Psoas muscle (tissue), 8 donors: ENCODE results near the gene MPZL3. TPM values are rescaled to one million over a fixed set of nuclear protein-coding genes. Genes with fewer than 3 reads are reported as not detected.

Source experiments
- ATAC-seq, 4 donors: fragments of 200-7000 bp; cut with Tn5 transposase; one replicate each; pipeline ENCODE4 v1.9.1; 2020; ENCODE audit warnings: moderate library complexity in 3 of 4, mild to moderate bottlenecking in 2 of 4
- DNase-seq, 2 donors: peaks; one replicate each; pipeline ENCODE4 v3.0.0-alpha.2; 2020
- H3K27ac ChIP-seq: fragments of 200-600 bp; one replicate; pipeline ENCODE4 v1.8.0; 2022
- H3K27me3 ChIP-seq, 3 donors: fragments of 200-600 bp in 1 of 3; one replicate each; pipeline versions ENCODE4 v1.6.1 to v1.8.0; 2013 to 2022; ENCODE audit warnings: low read length in 2 of 3, mild to moderate bottlenecking in 2 of 3, moderate library complexity in 1 of 3; ENCODE audit not compliant: insufficient read depth in 3 of 3
- H3K36me3 ChIP-seq, 2 donors: fragments of 200-600 bp in 1 of 2; one replicate each; pipeline versions ENCODE4 v1.6.1 to v1.8.0; 2013 to 2022; ENCODE audit warnings: low read depth in 1 of 2, mild to moderate bottlenecking in 1 of 2, moderate library complexity in 1 of 2; ENCODE audit not compliant: insufficient read depth in 1 of 2
- H3K4me1 ChIP-seq: fragments of 200-600 bp; one replicate; pipeline ENCODE4 v1.8.0; 2022
- H3K4me3 ChIP-seq: fragments of 200-600 bp; one replicate; pipeline ENCODE4 v1.8.0; 2022; ENCODE audit warnings: mild to moderate bottlenecking
- H3K9me3 ChIP-seq: fragments of 200-600 bp; one replicate; pipeline ENCODE4 v1.8.0; 2022
- CTCF ChIP-seq: fragments of 200-600 bp; IDR thresholded peaks from one replicate; pipeline ENCODE4 v1.8.0; 2022; ENCODE audit warnings: antibody characterized with exemption
- WGBS, 3 donors: extraction: QIAGEN DNeasy Blood & Tissue Kit; methylation state at CpG; one replicate each; pipeline versions ENCODE4 v1.1.6 to v1.1.7; 2013; 5-methylcytosine and 5-hydroxymethylcytosine counted together
- intact Hi-C, 2 donors: fragments of 100-400 bp; cut with DNase I; formaldehyde crosslinking; loops; one replicate each; pipeline versions ENCODE4 v1.11.0 to v1.14.2; 2022
- polyA plus RNA-seq, 3 donors: library from polyadenylated mRNA; stranded (reverse); fragments of 200-250 nt; gene quantifications; one replicate each; pipeline ENCODE4 v1.2.3, GENCODE V29; 2013
- total RNA-seq, 4 donors: library from RNA; stranded (reverse); fragmentation: NEBNext Ultra II Directional in 2 of 4; extraction: Animal tissue kit (Norgen Biotek cat#: 25700) in 2 of 4; gene quantifications; one replicate each; pipeline versions ENCODE4 v1.2.1 to v1.2.4, GENCODE V29; 2021 to 2023
- donor health status: healthy with polysubstance abuse.
- donor health status: DM: no; HTN: no; CAD: no; lungs with moderate emphysema.
- donor health status: Bipolar disorder and iron deficiency.
- donor health status: healthy.
- donor health status: DM: yes; HTN: yes; CAD: no.
- donor health status: DM: no; HTN: no; CAD: no.
- donor health status: DM: no; HTN: no; CAD: no.
- donor health status: DM: yes; HTN: yes; CAD: no.

MPZL3 gene
- total and polyA plus RNA-seq, 7 donors, result 0.07 to 0.97 (median 0.22) TPM

GRCh38 chr11:118213201-118213600, 39.0 kb downstream of the MPZL3 start:
- intact Hi-C loops, result loop anchor here in 1 of 2 donors (5.0 kb wide), 1 partner anchor 49 kb away; the partner anchor contains the start of gene MPZL2
- WGBS, 3 donors, result 81 to 85% (median 82%) methylated on average over 4 of the region's 4 CpGs
- Histone ChIP-seq H3K27me3 (peaks cover 4 to 44% (median 4%) of the 10 kb centered on the region in 3 donors), H3K27ac (no peak overlapping the region), H3K36me3 (no peaks in the 10 kb centered on the region), H3K4me1 (no peaks in the 10 kb centered on the region), H3K9me3 (no peaks in the 10 kb centered on the region), H3K4me3 (no peak overlapping the region)
- no peak for ATAC-seq
- DNase-seq, result no peak
- no peak for TF ChIP-seq CTCF

GRCh38 chr11:118212781-118213191, 39.4 kb downstream of the MPZL3 start:
- 73 to 79% (median 78%) methylated on average over 2 of the region's 2 CpGs for WGBS, 3 donors
- H3K4me1 ChIP-seq, result no peaks in the 10 kb centered on the region

GRCh38 chr11:118212131-118212725, 39.9 kb downstream of the MPZL3 start:
- intact Hi-C loops, result loop anchor here in 1 of 2 donors (5.0 kb wide), 1 partner anchor 50 kb away; the partner anchor contains the start of gene MPZL2
- Histone ChIP-seq H3K27ac (no peak overlapping the region), H3K27me3 (peaks cover 4 to 45% (median 7%) of the 10 kb centered on the region in 3 donors), H3K4me3 (no peak overlapping the region), H3K36me3 (no peaks in the 10 kb centered on the region), H3K9me3 (no peaks in the 10 kb centered on the region), H3K4me1 (no peaks in the 10 kb centered on the region)
- ATAC-seq (no peak), DNase-seq (no peak)
- WGBS, 3 donors, result 77 to 86% (median 81%) methylated on average over 7 of the region's 7 CpGs
- no peak for TF ChIP-seq CTCF

More at GRCh38 chr11:118212781-118213191, 39.4 kb downstream of the MPZL3 start:
- intact Hi-C loops, result loop anchor here in 1 of 2 donors (5.0 kb wide), 1 partner anchor 50 kb away; the partner anchor contains the start of gene MPZL2
- no peaks in the 10 kb centered on the region for H3K9me3 ChIP-seq
- H3K36me3 ChIP-seq, result no peaks in the 10 kb centered on the region
- H3K27me3 ChIP-seq, result peaks cover 4 to 45% (median 5%) of the 10 kb centered on the region in 3 donors
- ATAC-seq (no peak), DNase-seq (no peak)
- H3K27ac ChIP-seq, result no peak overlapping the region
- TF ChIP-seq CTCF, result no peak
- H3K4me3 ChIP-seq, result no peak overlapping the region

- TF ChIP-seq CTCF, result no peak
- Histone ChIP-seq H3K27me3 (peaks cover 4 to 39% (median 7%) of the 10 kb centered on the region in 3 donors), H3K4me3 (no peak overlapping the region), H3K9me3 (no peaks in the 10 kb centered on the region), H3K27ac (no peak overlapping the region), H3K36me3 (no peaks in the 10 kb centered on the region), H3K4me1 (no peaks in the 10 kb centered on the region)
- 16 to 18% (median 17%) methylated on average over 6 of the region's 6 CpGs for WGBS, 3 donors
- ATAC-seq (no peak), DNase-seq (no peak)
- intact Hi-C loops, result loop anchor here in 1 of 2 donors (5.0 kb wide), 1 partner anchor 51 kb away; the partner anchor contains the start of gene MPZL2
Measured at GRCh38 chr11:118211006-118211405, 41.2 kb downstream of the MPZL3 start.
